Neural crest cell (in vitro differentiated cells): ENCODE data around the gene RNASEH2C. TPM values are rescaled to one million over a fixed set of nuclear protein-coding genes. Genes with fewer than 3 reads are reported as not detected.
"Not testable (repeated sequence)": the region's sequence is repeated elsewhere in the genome, so short reads cannot be mapped to it uniquely, and the experiment has no call there.

Source experiments
- DNase-seq: peaks from one replicate; pipeline ENCODE4 v3.0.0; 2021; ENCODE audit warnings: low read depth, mixed read lengths, low spot score
- H3K27ac Mint-ChIP-seq: one replicate; pipeline ENCODE4 v1.8.0; 2021; ENCODE audit warnings: mild to moderate bottlenecking, mixed read lengths; ENCODE audit not compliant: unreplicated experiment
- H3K27me3 Mint-ChIP-seq: 2 replicates; pipeline ENCODE4 v1.8.0; 2021; ENCODE audit warnings: low read depth, mild to moderate bottlenecking, mixed read lengths
- H3K36me3 Mint-ChIP-seq: 2 replicates; pipeline ENCODE4 v1.8.0; 2021; ENCODE audit warnings: low read depth, mild to moderate bottlenecking, mixed read lengths
- H3K4me1 Mint-ChIP-seq: 2 replicates; pipeline ENCODE4 v1.8.0; 2021; ENCODE audit warnings: mixed read lengths
- H3K4me3 Mint-ChIP-seq: one replicate; pipeline ENCODE4 v1.8.0; 2021; ENCODE audit warnings: mild to moderate bottlenecking, mixed read lengths
- H3K9me3 Mint-ChIP-seq: 2 replicates; pipeline ENCODE4 v1.8.0; 2021; ENCODE audit warnings: mixed read lengths
- CTCF ChIP-seq: fragments of 200-600 bp; sonication (generic); conservative IDR thresholded peaks from 2 replicates; pipeline ENCODE4 v1.5.0; 2021; ENCODE audit warnings: antibody characterized with exemption, mild to moderate bottlenecking
- total RNA-seq: library from RNA; stranded (reverse); gene quantifications from 2 replicates; pipeline ENCODE4 v1.2.1, GENCODE V29; 2021

Gene RNASEH2C
- total RNA-seq, 1 donor from 2014 or later: 72.1 TPM

- TF ChIP-seq CTCF: no peak
- Mint-ChIP-seq H3K9me3 (peaks cover 8% of the 10 kb centered on the region), H3K27ac (no peak overlapping the region), H3K4me3 (no peak overlapping the region), H3K36me3 (no peaks in the 10 kb centered on the region), H3K27me3 (peaks cover 29% of the 10 kb centered on the region), H3K4me1 (no peaks in the 10 kb centered on the region)
- no peak for DNase-seq
Observed at GRCh38 chr11:65696802-65697552, 23.6 kb downstream of the RNASEH2C start.

- Mint-ChIP-seq H3K27ac (no peak overlapping the region), H3K36me3 (no peaks in the 10 kb centered on the region), H3K27me3 (peaks cover 18% of the 10 kb centered on the region), H3K4me1 (no peaks in the 10 kb centered on the region), H3K4me3 (no peak overlapping the region), H3K9me3 (peaks cover 8% of the 10 kb centered on the region)
- DNase-seq: no peak
- TF ChIP-seq CTCF: no peak
Observed at GRCh38 chr11:65695459-65696241, 24.9 kb downstream of the RNASEH2C start.

GRCh38 chr11:65692367-65692766 lies 28.2 kb downstream of the RNASEH2C start:
- H3K27me3 Mint-ChIP-seq: no peaks in the 10 kb centered on the region
- no peaks in the 10 kb centered on the region for H3K4me1 Mint-ChIP-seq
- DNase-seq: no peak
- H3K27ac Mint-ChIP-seq: no peak overlapping the region
- no peak overlapping the region for H3K4me3 Mint-ChIP-seq
- H3K9me3 Mint-ChIP-seq: no peaks in the 10 kb centered on the region
- TF ChIP-seq CTCF: no peak
- H3K36me3 Mint-ChIP-seq: no peaks in the 10 kb centered on the region

GRCh38 chr11:65691847-65692246 lies 28.8 kb downstream of the RNASEH2C start:
- H3K4me1 Mint-ChIP-seq, H3K4me3 Mint-ChIP-seq, H3K9me3 Mint-ChIP-seq, H3K27ac Mint-ChIP-seq, H3K27me3 Mint-ChIP-seq, DNase-seq, H3K36me3 Mint-ChIP-seq: not testable (repeated sequence)

GRCh38 chr11:65685981-65686380 lies 34.6 kb downstream of the RNASEH2C start:
- Mint-ChIP-seq H3K27me3 (peaks cover 25% of the 10 kb centered on the region), H3K27ac (no peak overlapping the region), H3K4me3 (no peak overlapping the region), H3K36me3 (no peaks in the 10 kb centered on the region), H3K9me3 (no peaks in the 10 kb centered on the region), H3K4me1 (no peaks in the 10 kb centered on the region)
- no peak for DNase-seq
- no peak for TF ChIP-seq CTCF

GRCh38 chr11:65683480-65683879 lies 37.1 kb downstream of the RNASEH2C start:
- H3K4me3 Mint-ChIP-seq, H3K4me1 Mint-ChIP-seq, H3K36me3 Mint-ChIP-seq, DNase-seq, H3K9me3 Mint-ChIP-seq, H3K27ac Mint-ChIP-seq: not testable (repeated sequence)
- peaks cover 25% of the 10 kb centered on the region for H3K27me3 Mint-ChIP-seq
